IPS-18a (cell line): Measurements from ENCODE around the gene CTDSP2.
"Not testable (repeated sequence)": the region's sequence is repeated elsewhere in the genome, so short reads cannot be mapped to it uniquely, and the experiment has no call there.

Source experiments
- H3K27ac ChIP-seq: one replicate; pipeline ENCODE4 v1.5.1; 2013; ENCODE audit warnings: low read length
- H3K27me3 ChIP-seq: one replicate; pipeline ENCODE4 v1.6.1; 2013; ENCODE audit warnings: mild to moderate bottlenecking, low read length; ENCODE audit not compliant: control insufficient read depth, insufficient read depth
- H3K36me3 ChIP-seq: one replicate; pipeline ENCODE4 v1.6.1; 2013; ENCODE audit warnings: low read depth, low read length; ENCODE audit not compliant: control insufficient read depth
- H3K4me1 ChIP-seq: one replicate; pipeline ENCODE4 v1.6.1; 2013; ENCODE audit warnings: low read depth, low read length; ENCODE audit not compliant: control insufficient read depth
- H3K4me3 ChIP-seq: one replicate; pipeline ENCODE4 v1.5.1; 2013; ENCODE audit warnings: low read length
- H3K9ac ChIP-seq: one replicate; pipeline ENCODE4 v1.6.1; 2013; ENCODE audit warnings: mild to moderate bottlenecking, low read length, moderate library complexity
- H3K9me3 ChIP-seq: one replicate; pipeline ENCODE4 v1.6.1; 2013; ENCODE audit warnings: low read depth, low read length; ENCODE audit not compliant: control insufficient read depth

Gene CTDSP2

GRCh38 chr12:57849447-57849846 is 2.9 kb upstream of the CTDSP2 start:
- peaks cover 28% of the 10 kb centered on the region for H3K4me1 ChIP-seq
- not testable (repeated sequence) for H3K9ac ChIP-seq, H3K36me3 ChIP-seq, H3K27ac ChIP-seq, H3K9me3 ChIP-seq, H3K4me3 ChIP-seq
- peaks cover 15% of the 10 kb centered on the region for H3K27me3 ChIP-seq

DNA sequence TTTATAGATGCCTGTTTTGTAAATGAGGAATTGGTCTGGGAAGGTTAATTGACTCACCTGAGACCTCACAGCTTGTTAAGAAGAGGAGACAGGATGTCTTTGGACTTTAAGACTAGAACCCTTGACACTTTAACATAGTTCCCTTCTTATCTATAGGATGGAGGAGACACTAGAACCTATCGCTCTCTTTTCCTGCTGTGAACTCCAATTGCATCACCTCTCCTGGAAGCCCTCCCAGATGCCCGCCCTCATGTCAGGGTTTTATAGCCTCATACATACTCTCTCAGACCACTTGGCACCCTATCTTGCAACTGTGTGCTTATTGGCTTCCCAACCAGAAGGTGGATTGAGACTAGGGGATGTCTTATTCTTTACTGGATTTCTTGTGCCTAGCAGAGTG is 2.5 kb upstream of the CTDSP2 start:
- no peaks in the 10 kb centered on the region for H3K36me3 ChIP-seq
- H3K4me3 ChIP-seq: no peak overlapping the region
- no peak overlapping the region for H3K27ac ChIP-seq
- no peak overlapping the region for H3K9ac ChIP-seq
- H3K4me1 ChIP-seq: peaks cover 31% of the 10 kb centered on the region
- H3K9me3 ChIP-seq: no peaks in the 10 kb centered on the region
- peaks cover 15% of the 10 kb centered on the region for H3K27me3 ChIP-seq

DNA sequence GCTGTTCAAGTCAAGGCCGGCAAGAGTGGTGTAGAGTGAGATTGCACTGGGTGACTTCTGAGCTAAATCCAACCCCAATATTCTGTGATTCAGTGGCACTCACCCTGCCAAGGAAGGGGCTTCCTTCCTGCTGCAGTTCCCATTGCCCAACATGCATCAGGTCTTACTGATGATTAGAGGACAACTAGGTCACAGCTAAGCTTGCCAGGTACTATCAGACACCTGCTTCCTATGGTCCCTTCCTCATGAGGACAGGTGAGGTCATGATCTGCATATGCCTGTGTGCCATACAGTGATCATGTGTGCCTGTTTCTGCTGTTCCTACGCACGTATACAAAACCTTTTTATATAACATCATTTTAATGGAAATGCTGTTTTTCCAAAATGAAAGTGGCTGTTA is 1.7 kb upstream of the CTDSP2 start:
- H3K36me3 ChIP-seq: no peaks in the 10 kb centered on the region
- H3K27me3 ChIP-seq: peaks cover 15% of the 10 kb centered on the region
- H3K9ac ChIP-seq: no peak overlapping the region
- H3K4me1 ChIP-seq: peaks cover 31% of the 10 kb centered on the region
- no peaks in the 10 kb centered on the region for H3K9me3 ChIP-seq
- H3K27ac ChIP-seq: no peak overlapping the region
- H3K4me3 ChIP-seq: no peak overlapping the region

GRCh38 chr12:57846285-57846576 is 298 bp downstream of the CTDSP2 start:
- H3K9ac ChIP-seq: peak overlapping the region; percentile 89
- H3K9me3 ChIP-seq: no peaks in the 10 kb centered on the region
- H3K36me3 ChIP-seq: no peaks in the 10 kb centered on the region
- H3K4me3 ChIP-seq: peak overlapping the region; percentile 91
- peaks cover 4% of the 10 kb centered on the region for H3K27me3 ChIP-seq
- H3K4me1 ChIP-seq: peaks cover 36% of the 10 kb centered on the region
- H3K27ac ChIP-seq: peak overlapping the region; percentile 9

GRCh38 chr12:57845478-57846284 is 848 bp downstream of the CTDSP2 start:
- Histone ChIP-seq H3K27me3 (no peaks in the 10 kb centered on the region), H3K9me3 (no peaks in the 10 kb centered on the region), H3K4me1 (peaks cover 38% of the 10 kb centered on the region), H3K27ac (peak overlapping the region; percentile 71), H3K9ac (peak overlapping the region; percentile 89), H3K4me3 (peak overlapping the region; percentile 91), H3K36me3 (no peaks in the 10 kb centered on the region)

DNA sequence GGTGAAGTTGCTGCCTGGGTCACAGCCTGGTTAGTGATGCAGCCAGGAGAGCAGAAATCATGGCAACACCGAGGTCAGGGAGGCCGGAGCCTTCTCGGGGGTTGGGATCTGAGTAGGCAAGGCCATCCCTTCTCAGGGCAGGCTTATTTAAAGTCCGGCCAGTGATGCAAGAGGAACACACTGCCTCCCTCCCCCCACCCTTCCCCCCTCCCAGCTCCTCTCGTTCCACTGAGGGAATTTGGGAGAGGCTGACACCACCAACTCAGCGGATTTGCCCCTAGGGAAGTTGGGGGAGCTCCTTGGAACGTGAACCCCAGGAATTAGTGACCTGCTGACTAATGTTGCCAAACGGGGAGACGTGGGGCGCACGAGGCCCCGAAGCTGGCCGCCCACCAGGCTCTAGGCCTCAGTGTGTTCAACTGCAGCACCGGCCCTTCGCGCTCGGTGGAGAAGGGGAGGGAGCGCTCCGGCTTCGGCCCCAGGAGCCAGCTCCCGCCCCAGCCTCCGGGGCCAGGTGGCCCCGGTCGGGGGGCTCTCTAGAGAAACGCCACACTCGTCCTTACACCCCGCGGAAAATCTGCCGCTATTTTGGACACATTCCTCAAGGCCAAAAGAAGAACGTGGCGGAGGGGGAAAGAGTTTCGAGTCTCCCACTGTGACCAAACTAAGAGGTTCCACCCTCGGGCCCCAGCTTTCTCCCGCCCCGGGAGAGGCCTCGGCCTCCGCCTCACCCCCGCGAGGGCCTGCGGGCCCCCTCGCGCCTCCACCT is 1.6 kb downstream of the CTDSP2 start:
- Histone ChIP-seq H3K4me3 (peak overlapping the region; percentile 91), H3K9ac (peak overlapping the region; percentile 89), H3K36me3 (no peaks in the 10 kb centered on the region), H3K9me3 (no peaks in the 10 kb centered on the region), H3K27me3 (no peaks in the 10 kb centered on the region), H3K27ac (peak overlapping the region; percentile 71), H3K4me1 (peaks cover 46% of the 10 kb centered on the region)

DNA sequence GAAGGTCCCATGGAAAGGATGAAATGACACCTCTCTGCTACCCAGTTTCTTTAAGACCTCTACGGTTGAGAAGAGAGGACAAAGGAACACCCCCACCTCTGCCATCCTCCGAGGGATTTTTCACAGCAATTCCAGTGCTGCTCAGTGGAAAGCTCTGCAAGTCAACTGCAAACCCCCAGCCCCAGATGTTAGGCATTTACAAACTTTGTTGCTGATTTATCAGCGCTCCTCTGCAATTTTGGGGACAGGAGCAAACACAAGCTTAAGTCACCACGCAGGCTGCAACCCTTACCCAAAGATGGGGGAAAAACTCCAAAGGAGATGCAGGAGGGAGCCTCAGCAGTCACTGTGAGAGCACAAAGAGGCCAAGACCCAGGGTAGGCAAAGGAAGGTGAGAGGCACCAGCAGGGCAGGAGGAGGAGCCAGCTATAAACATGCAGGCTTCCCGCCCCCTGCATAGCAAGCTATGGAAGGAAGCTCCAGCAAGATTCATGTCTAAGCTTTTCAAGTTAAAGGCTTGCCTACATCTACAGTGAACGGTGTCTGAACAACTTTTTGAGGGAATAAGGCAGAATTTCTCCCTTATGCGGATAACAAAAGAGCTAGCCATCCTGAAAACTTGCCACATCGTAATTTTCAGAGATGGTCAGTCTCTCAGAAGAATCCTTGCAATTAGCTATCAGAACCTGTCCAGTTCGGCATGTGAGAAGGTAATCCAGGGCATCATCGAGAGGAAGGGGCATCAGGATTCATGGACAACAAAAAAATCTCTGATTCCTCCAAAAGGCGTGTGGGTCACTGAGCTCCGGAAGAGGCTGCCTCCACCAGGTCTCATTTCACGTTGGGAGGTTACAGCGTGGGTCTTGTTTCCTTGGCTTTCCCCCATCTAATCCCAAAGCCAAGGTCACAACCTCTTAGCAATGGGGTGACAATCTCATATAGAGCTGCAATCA is 3.9 kb downstream of the CTDSP2 start:
- Histone ChIP-seq H3K36me3 (no peaks in the 10 kb centered on the region), H3K9me3 (no peaks in the 10 kb centered on the region), H3K4me1 (peaks cover 64% of the 10 kb centered on the region), H3K4me3 (peak overlapping the region; percentile 60), H3K9ac (peak overlapping the region; percentile 34), H3K27me3 (no peaks in the 10 kb centered on the region), H3K27ac (peak overlapping the region; percentile 90)

GRCh38 chr12:57841445-57841844 is 5.1 kb downstream of the CTDSP2 start:
- Histone ChIP-seq H3K27ac (no peak overlapping the region), H3K4me1 (peaks cover 74% of the 10 kb centered on the region), H3K27me3 (no peaks in the 10 kb centered on the region), H3K4me3 (no peak overlapping the region), H3K36me3 (no peaks in the 10 kb centered on the region), H3K9me3 (no peaks in the 10 kb centered on the region), H3K9ac (no peak overlapping the region)

GRCh38 chr12:57840726-57841125 is 5.8 kb downstream of the CTDSP2 start:
- H3K27me3 ChIP-seq: no peaks in the 10 kb centered on the region
- H3K36me3 ChIP-seq: no peaks in the 10 kb centered on the region
- no peaks in the 10 kb centered on the region for H3K9me3 ChIP-seq
- no peak overlapping the region for H3K27ac ChIP-seq
- H3K4me1 ChIP-seq: peaks cover 81% of the 10 kb centered on the region
- H3K9ac ChIP-seq: no peak overlapping the region
- H3K4me3 ChIP-seq: no peak overlapping the region

DNA sequence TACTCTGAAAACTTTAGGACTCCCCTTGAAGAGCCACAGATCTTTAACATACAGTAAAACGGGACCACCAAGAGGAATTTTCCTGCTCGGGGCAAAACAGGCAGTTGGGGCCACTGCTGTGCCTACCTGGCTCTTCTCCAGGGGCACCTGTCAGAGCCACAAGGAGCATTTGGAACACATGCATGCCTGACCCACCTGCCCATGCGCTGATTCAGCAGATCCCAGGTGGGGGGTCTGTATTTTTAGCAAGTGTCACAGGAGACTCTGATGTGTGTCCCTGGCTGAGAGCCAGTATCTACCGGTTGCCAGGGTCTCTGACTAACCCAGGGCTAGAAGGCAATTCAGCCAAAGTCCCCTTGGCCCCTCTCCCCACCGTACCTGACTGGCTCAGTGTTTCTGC is 6.5 kb downstream of the CTDSP2 start:
- no peaks in the 10 kb centered on the region for H3K27me3 ChIP-seq
- H3K9ac ChIP-seq: no peak overlapping the region
- H3K27ac ChIP-seq: no peak overlapping the region
- H3K36me3 ChIP-seq: no peaks in the 10 kb centered on the region
- peaks cover 86% of the 10 kb centered on the region for H3K4me1 ChIP-seq
- no peak overlapping the region for H3K4me3 ChIP-seq
- no peaks in the 10 kb centered on the region for H3K9me3 ChIP-seq

DNA sequence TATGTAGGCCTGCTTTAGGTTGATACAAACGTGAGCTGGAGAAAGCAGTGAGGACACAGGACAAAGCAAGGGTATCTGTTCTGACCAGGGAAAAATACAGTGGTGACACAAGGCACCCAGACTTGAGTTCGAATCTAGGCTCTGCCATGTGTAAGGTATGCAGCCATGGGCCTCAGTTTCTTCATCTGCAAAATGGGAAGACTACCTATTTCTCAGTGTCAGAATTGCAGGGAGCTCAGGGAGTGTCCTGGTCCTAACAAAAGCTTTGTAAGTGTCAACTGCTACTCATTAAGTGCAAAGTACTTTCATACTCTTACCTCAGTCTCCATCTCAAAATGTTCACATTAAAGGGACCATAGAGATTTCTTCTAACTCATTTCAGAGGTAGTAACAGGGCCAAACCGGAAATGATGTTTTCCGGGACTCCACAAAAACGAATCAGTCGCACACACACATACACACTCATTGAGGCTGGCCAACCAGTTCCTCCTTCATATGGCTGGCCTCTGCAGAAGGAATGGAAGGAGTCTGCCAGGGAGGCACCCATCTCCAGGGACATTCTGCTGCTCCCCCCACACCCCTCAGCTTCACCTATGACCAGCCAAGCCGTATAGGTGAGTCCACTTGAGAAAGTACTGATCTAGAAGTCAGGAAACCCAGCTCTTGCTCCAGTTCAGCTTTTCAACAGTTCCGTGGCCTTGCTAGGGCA is 7.8 kb downstream of the CTDSP2 start:
- no peaks in the 10 kb centered on the region for H3K9me3 ChIP-seq
- H3K4me1 ChIP-seq: peaks cover 88% of the 10 kb centered on the region
- no peak overlapping the region for H3K9ac ChIP-seq
- no peaks in the 10 kb centered on the region for H3K36me3 ChIP-seq
- H3K27me3 ChIP-seq: no peaks in the 10 kb centered on the region
- H3K4me3 ChIP-seq: no peak overlapping the region
- no peak overlapping the region for H3K27ac ChIP-seq
